Cardiac muscle cell (in vitro differentiated cells and primary cell): Measurements from ENCODE around the gene GLIPR1. TPM values are rescaled to one million over a fixed set of nuclear protein-coding genes. Genes with fewer than 3 reads are reported as not detected.
"Not testable (repeated sequence)": the region's sequence is repeated elsewhere in the genome, so short reads cannot be mapped to it uniquely, and the experiment has no call there.

Experiments
- DNase-seq, 2 donors: peaks; one replicate each; pipeline versions ENCODE4 v3.0.0 to v3.0.0-alpha.2; 2010 to 2017; ENCODE audit warnings: low read depth in 1 of 2, low spot score in 1 of 2
- H3K27ac ChIP-seq: fragments of 200-600 bp; sonication (generic); 2 replicates; pipeline ENCODE4 v1.5.1; 2016
- H3K27me3 ChIP-seq: fragments of 200-600 bp; sonication (generic); 2 replicates; pipeline ENCODE4 v1.6.0; 2016; ENCODE audit warnings: control low read depth
- H3K36me3 ChIP-seq: fragments of 200-600 bp; sonication (generic); 2 replicates; pipeline ENCODE4 v1.5.1; 2016; ENCODE audit warnings: control low read depth
- H3K4me1 ChIP-seq: fragments of 200-600 bp; sonication (generic); 2 replicates; pipeline ENCODE4 v1.8.1; 2017; ENCODE audit warnings: low read depth, mild to moderate bottlenecking, mixed run types
- H3K4me3 ChIP-seq: fragments of 200-600 bp; sonication (generic); 2 replicates; pipeline ENCODE4 v1.5.1; 2016; ENCODE audit warnings: mild to moderate bottlenecking
- H3K9me3 ChIP-seq: fragments of 200-600 bp; sonication (generic); 2 replicates; pipeline ENCODE4 v1.5.1; 2017; ENCODE audit warnings: low read depth, mild to moderate bottlenecking, control low read depth
- polyA plus RNA-seq: library from polyadenylated mRNA; unstranded; fragments of >200 nt; fragmentation: Nextera tagmentation; extraction: Ambion mirVana; gene quantifications from 2 replicates; pipeline ENCODE4 v1.2.1, GENCODE V29; 2016
- total RNA-seq: library from RNA; depleted of rRNA; stranded (reverse); fragments of >200 nt; gene quantifications from 2 replicates; pipeline ENCODE4 v1.2.3, GENCODE V29; 2016
- TF ChIP-seq, protein P1 (sequence below): IDR thresholded peaks from 2 replicates; pipeline ENCODE4 v1.5.1; 2012; ENCODE audit warnings: low read depth, mild to moderate bottlenecking, low read length

The GLIPR1 gene
- total and polyA plus RNA-seq, 2 experiments from 2014 or later: 0.03 to 0.62 TPM

DNA sequence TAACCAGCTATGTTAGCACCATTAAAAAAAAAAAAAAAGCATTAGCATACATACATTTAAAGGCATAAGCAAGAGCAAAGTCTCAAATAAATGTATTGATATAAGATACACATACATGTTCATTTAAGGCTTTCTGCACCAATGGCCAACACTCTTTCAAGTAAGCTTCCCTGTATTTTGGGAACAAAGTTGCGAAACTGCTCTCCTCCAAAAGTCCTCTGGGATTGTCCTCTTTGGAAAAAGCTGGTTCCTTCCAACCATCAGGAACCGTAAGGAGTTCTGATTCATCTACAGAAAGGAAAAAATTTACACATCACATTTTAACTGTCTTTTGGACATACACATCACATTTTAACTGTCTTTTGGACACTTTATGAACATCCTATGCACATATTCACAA is 27.6 kb downstream of the GLIPR1 start:
- no peak for DNase-seq
- peaks cover 7% of the 10 kb centered on the region for H3K4me1 ChIP-seq
- H3K27ac ChIP-seq: no peak overlapping the region
- peaks cover 28% of the 10 kb centered on the region for H3K36me3 ChIP-seq
- TF ChIP-seq, protein P1, sequence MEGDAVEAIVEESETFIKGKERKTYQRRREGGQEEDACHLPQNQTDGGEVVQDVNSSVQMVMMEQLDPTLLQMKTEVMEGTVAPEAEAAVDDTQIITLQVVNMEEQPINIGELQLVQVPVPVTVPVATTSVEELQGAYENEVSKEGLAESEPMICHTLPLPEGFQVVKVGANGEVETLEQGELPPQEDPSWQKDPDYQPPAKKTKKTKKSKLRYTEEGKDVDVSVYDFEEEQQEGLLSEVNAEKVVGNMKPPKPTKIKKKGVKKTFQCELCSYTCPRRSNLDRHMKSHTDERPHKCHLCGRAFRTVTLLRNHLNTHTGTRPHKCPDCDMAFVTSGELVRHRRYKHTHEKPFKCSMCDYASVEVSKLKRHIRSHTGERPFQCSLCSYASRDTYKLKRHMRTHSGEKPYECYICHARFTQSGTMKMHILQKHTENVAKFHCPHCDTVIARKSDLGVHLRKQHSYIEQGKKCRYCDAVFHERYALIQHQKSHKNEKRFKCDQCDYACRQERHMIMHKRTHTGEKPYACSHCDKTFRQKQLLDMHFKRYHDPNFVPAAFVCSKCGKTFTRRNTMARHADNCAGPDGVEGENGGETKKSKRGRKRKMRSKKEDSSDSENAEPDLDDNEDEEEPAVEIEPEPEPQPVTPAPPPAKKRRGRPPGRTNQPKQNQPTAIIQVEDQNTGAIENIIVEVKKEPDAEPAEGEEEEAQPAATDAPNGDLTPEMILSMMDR: no peak
- no peaks in the 10 kb centered on the region for H3K27me3 ChIP-seq
- no peak overlapping the region for H3K4me3 ChIP-seq
- no peaks in the 10 kb centered on the region for H3K9me3 ChIP-seq

DNA sequence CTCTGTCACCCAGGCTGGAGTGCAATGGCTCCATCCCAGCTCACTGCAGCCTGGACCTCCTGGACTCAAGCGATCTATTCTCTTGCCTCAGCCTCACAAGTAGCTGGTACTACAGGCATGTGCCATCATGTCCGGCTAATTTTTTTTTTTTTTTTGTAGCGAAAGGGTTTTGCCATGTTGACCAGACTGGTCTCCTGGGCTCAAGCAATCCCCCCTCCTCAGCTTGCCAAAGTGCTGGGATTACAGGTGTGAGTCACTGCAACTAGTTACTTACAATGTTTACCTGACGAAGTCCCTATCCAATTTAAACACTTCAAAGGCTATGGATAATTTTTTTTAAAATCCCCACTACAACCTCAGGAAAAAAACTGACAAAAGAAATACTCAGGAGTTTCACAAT is 29.1 kb downstream of the GLIPR1 start:
- H3K4me3 ChIP-seq: no peak overlapping the region

DNA sequence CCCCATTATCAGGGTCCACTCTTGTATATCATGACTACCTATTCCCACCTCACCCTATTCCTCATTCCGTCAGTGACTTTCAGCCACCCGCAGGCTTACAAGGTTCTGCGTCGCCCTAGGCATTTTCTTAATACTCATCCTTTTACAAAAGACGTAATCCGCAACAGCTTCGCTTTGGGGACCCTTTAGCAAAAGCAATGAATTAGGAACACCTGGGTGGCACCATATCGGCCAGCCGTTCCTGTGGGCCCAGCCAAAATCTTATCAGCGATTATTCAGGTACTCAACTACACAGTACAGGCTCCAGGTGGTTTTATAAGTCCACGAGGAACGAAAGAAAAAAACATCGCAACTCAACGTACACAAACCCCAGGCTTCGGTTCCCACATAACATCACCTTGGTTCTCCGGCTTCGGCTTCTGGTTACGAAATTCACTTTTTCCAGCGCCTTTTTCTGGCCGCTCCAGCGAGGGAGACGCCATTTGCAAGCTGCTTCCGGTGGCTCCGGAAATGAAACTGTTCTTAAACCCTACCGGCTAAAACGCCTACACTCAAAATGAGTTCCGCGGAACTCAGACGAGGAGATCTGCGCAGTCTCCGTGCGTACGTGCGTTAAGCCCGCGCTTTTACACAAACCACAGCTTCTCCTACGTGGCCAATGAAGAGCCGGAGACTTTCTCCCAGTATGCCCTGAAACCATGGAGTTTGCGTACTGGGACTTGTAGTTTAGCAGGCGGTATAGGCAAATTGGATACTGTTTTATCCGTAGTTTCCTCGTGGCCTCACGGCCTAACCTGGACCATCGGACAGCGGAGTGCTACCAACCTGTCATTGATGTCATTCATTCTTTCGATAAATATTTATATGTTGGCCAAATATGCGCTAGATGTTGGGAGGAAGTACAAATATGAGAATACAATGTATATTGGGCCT is 30.8 kb downstream of the GLIPR1 start, which contains the start of gene KRR1:
Gene KRR1, minus strand, starts transcription at position 494 of the 933 bp plus-strand sequence. Its CDS starts 12 bp downstream, at position 482.
- Histone ChIP-seq H3K4me3 (peak within 1 kb of the TSS; percentile 69), H3K27ac (peak within 1 kb of the TSS; percentile 68), H3K27me3 (no peaks in the 10 kb centered on the region), H3K9me3 (no peaks in the 10 kb centered on the region), H3K36me3 (peaks cover under 1% of the 10 kb centered on the region), H3K4me1 (peaks cover 7% of the 10 kb centered on the region)
- TF ChIP-seq, protein P1: no peak
- peak; percentile 96 to 99 for DNase-seq

More for the DNA sequence above, 29.1 kb downstream of the GLIPR1 start:
- TF ChIP-seq, protein P1: no peak
- Histone ChIP-seq H3K27me3 (no peaks in the 10 kb centered on the region), H3K9me3 (no peaks in the 10 kb centered on the region), H3K4me1 (peaks cover 7% of the 10 kb centered on the region), H3K27ac (no peak overlapping the region), H3K36me3 (peaks cover 15% of the 10 kb centered on the region)
- DNase-seq: no peak

DNA sequence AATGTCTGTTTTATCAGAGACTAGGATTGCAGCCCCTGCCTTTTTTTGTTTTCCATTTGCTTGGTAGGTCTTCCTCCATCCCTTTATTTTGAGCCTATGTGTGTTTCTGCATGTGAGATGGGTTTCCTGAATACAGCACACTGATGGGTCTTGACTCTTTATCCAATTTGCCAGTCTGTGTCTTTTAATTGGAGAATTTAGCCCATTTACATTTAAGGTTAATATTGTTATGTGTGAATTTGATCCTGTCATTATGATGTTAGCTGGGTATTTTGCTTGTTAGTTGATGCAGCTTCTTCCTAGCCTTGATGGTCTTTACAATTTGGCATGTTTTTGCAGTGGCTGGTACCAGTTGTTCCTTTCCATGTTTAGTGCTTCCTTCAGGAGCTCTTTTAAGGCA is 40.7 kb downstream of the GLIPR1 start:
- not testable (repeated sequence) for H3K27ac ChIP-seq, H3K9me3 ChIP-seq, H3K4me3 ChIP-seq, H3K27me3 ChIP-seq, DNase-seq, H3K4me1 ChIP-seq, H3K36me3 ChIP-seq

DNA sequence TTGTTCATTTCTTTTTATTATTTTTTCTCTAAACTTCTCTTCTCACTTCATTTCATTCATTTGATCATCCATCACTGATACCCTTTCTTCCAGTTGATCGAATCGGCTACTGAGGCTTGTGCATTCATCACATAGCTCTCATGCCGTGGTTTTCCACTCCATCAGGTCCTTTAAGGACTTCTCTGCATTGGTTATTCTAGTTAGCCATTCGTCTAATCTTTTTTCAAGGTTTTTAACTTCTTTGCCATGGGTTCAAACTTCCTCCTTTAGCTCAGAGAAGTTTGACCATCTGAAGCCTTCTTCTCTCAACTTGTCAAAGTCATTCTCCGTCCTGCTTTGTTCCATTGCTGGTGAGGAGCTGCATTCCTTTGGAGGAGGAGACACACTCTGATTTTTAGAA is 41.6 kb downstream of the GLIPR1 start:
- H3K4me1 ChIP-seq, H3K9me3 ChIP-seq, H3K27ac ChIP-seq, DNase-seq, H3K4me3 ChIP-seq, H3K36me3 ChIP-seq, H3K27me3 ChIP-seq: not testable (repeated sequence)

DNA sequence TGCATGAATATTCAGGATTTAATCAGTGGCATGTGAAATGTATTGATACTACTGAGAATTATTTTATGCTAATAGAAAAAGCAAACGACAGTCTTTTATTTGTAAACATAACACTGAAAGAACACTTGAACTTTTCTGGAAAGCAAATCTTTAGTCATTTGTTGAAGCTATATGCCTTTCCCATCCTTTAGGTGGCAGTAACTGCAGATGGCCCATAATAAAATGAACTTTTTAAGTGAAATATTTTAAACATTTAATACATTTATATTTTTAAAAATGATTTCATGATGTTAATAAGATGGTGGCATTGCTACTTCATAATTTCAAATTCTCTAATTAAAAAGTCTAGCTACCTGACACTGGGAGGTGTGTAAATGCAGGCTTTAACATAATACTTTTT is 44.7 kb downstream of the GLIPR1 start:
- H3K4me3 ChIP-seq: no peak overlapping the region
- no peaks in the 10 kb centered on the region for H3K4me1 ChIP-seq
- H3K9me3 ChIP-seq: no peaks in the 10 kb centered on the region
- no peaks in the 10 kb centered on the region for H3K36me3 ChIP-seq
- no peak overlapping the region for H3K27ac ChIP-seq
- TF ChIP-seq, protein P1: peak; percentile 40
- H3K27me3 ChIP-seq: no peaks in the 10 kb centered on the region
- no peak for DNase-seq
